AG04449 (cell line): Measurements from ENCODE around the gene SLC24A3.
"Not testable (repeated sequence)": the region's sequence is repeated elsewhere in the genome, so short reads cannot be mapped to it uniquely, and the experiment has no call there.

Experiments
- CTCF ChIA-PET: fragments of 350-600 bp; formaldehyde crosslinking; extraction: SDS; loops from one replicate; lab custom pipeline; 2021; ENCODE audit warnings: antibody characterized with exemption; lab: Yijun Ruan, JAX
- POLR2A ChIA-PET: fragments of 400-600, 350-600 bp; formaldehyde crosslinking; extraction: SDS; loops from one replicate; lab custom pipeline; 2020; ENCODE audit warnings: antibody characterized with exemption, inconsistent platforms; lab: Yijun Ruan, JAX
- DNase-seq: peaks from one replicate; pipeline ENCODE4 v3.0.0-alpha.2; 2010; ENCODE audit warnings: low read depth, low spot score
- H3K4me3 ChIP-seq: 2 replicates; pipeline ENCODE4 v1.5.1; 2011; ENCODE audit warnings: low read depth, mild to moderate bottlenecking, control low read depth, low read length
- TF ChIP-seq, protein P1 (sequence below): IDR thresholded peaks from one replicate; pipeline ENCODE4 v1.5.1; 2011; ENCODE audit warnings: mild to moderate bottlenecking, moderate library complexity, low read length, control low read depth, inconsistent platforms; ENCODE audit not compliant: insufficient read depth; ENCODE audit errors: missing control alignments

The SLC24A3 gene

DNA sequence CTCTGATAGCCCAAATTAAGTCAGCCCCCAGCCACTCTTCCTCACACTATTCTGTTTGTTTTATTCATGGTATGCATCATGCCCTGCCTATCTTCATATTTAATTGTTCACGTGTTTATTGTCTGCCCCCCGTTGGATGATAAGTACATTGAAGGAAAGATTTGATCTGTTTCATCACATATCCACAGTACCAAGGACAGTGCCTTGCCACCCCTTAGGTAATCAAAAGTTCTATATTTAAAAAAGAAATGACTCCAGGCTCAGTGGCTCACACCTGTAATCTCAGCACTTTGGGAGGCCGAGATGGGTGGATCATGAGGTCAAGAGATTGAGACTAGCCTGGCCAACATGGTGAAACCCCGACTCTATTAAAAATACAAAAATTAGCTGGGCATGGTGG, 535.5 kb downstream of the SLC24A3 start:
- DNase-seq, result no peak
- ChIA-PET CTCF (no interaction called here), POLR2A (no interaction called here)
- H3K4me3 ChIP-seq, result no peak overlapping the region
- TF ChIP-seq, protein P1, sequence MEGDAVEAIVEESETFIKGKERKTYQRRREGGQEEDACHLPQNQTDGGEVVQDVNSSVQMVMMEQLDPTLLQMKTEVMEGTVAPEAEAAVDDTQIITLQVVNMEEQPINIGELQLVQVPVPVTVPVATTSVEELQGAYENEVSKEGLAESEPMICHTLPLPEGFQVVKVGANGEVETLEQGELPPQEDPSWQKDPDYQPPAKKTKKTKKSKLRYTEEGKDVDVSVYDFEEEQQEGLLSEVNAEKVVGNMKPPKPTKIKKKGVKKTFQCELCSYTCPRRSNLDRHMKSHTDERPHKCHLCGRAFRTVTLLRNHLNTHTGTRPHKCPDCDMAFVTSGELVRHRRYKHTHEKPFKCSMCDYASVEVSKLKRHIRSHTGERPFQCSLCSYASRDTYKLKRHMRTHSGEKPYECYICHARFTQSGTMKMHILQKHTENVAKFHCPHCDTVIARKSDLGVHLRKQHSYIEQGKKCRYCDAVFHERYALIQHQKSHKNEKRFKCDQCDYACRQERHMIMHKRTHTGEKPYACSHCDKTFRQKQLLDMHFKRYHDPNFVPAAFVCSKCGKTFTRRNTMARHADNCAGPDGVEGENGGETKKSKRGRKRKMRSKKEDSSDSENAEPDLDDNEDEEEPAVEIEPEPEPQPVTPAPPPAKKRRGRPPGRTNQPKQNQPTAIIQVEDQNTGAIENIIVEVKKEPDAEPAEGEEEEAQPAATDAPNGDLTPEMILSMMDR, result no peak

DNA sequence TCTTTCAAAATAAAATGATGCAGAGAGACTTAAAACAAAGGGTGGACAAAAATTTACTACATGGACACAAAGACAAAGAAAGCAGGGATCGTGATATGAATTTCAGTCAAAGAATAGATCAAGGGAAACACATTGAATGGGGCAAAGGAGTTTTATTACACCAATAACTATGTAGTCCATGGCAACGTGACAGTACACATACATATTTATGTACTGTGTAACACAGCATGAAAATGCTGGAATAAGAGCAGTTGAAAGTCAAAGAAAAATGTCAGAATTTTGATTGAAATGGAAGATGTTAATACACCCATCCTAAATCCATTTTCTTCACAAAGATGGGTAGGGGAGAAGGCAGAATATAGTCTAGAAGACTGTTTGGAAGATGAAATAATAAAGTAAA, 536.2 kb downstream of the SLC24A3 start:
- TF ChIP-seq, protein P1, result no peak
- CTCF ChIA-PET, result no interaction called here
- no peak overlapping the region for H3K4me3 ChIP-seq
- POLR2A ChIA-PET, result no interaction called here
- no peak for DNase-seq

DNA sequence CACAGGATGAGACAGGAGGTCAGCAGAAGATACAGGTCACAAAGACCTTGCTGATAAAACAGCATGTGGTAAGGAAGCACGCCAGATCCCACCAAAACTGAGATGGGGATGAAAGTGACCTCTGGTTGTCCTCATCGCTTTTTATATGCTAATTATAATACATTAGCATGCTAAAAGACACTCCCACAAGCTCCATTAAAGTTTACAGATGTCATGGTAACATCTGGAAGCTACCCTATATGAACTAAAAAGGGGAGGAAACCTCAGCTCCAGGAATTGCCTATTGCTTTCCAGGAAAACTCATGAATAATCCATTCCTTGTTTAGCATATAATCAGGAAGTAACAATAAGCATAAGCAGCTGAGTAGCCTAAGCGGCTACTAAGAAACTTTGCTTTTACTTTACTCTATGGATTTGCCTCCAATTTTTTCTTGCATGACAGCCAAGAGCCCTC, 537.2 kb downstream of the SLC24A3 start:
- DNase-seq, result no peak
- ChIA-PET CTCF (no interaction called here), POLR2A (no interaction called here)
- no peak overlapping the region for H3K4me3 ChIP-seq
- TF ChIP-seq, protein P1, result no peak

DNA sequence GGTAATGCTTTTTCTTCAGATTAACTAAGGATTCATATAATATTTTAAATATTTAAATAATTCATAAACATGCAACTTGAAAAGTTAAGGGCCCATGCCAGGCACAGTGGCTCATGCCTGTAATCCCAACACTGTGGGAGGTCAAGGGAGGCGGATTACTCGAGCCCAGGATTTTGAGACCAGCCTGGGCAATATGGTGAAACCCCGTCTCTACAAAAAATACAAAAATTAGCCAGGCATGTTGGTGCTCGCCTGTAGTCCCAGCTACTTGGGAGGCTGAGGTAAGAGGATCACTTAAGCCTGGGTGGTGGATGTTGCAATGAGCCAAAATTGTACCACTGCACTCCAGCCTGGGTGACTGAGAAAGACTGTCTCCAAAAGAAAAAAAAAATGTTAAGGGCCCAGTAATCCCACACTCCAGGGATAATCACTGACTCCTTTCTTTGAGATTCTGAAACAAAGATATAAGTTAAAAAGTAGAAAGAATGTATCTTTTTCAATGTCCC, 537.7 kb downstream of the SLC24A3 start:
- TF ChIP-seq, protein P1, result no peak
- CTCF ChIA-PET, result no interaction called here

DNA sequence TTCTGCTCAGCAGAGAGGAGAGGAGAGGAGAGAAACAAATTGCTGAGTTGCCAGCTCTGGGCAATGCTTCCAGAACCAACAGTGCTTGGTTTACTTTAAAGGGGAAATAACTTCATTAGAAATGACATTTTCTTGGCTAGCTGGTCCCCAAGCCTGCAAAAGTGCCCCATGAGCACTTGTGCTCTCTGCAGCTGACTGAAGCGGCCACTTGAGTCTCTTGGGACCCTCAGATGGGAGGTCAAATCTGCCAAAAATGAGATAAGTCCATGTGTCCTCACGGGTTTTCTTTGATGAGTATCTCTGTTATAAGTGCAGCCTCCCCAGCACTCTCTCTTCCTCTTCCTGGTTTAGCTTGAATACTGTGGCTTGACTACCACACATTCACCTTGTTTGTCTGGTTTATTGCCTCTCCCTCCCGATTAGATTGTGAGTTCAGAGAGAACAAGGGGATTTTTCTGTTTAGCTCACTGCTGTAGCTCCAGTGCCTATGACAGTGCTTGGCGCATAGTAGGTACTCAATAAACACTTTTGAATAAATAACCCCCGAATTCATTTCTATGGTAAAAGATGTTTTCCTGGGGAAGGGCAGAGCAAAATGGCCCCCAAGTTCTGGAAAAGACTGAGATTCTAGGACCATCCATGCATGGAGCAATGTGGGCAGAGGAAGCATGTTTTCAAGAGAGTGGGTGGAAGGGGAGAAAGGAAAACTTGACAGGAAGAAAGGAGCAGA, 538.6 kb downstream of the SLC24A3 start:
- ChIA-PET CTCF (no interaction called here), POLR2A (no interaction called here)

More for the DNA sequence above, 537.7 kb downstream of the SLC24A3 start:
- H3K4me3 ChIP-seq, result no peak overlapping the region
- DNase-seq, result no peak
- POLR2A ChIA-PET, result no interaction called here

DNA sequence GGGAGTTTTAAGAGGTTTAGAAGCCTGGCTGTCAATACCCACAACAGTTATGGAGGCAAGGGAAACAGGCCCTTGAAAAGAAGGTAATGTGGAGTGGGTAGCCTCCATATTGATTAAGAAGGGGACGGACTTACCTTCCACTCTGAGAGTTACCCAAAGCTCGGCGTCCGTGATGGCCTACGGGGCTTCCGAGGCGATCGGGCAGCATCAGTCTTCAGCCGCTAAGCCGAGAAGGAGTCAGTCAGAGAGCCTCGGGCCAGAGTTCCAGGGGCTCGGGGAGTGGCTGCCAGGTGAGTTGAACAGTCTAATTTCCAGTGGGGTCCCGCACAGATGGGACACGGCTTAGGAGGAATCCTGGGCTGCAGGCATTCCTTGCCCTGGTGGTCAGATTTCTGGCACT, 541.8 kb downstream of the SLC24A3 start:
- DNase-seq, CTCF ChIA-PET, POLR2A ChIA-PET, H3K4me3 ChIP-seq: not testable (repeated sequence)

More for the DNA sequence above, 538.6 kb downstream of the SLC24A3 start:
- TF ChIP-seq, protein P1, result no peak
- no peak overlapping the region for H3K4me3 ChIP-seq
- DNase-seq, result no peak
